ENCODE data around the gene KRT74. TPM values are rescaled to one million over a fixed set of nuclear protein-coding genes. Genes with fewer than 3 reads are reported as not detected.

Gene KRT74
- total and polyA plus RNA-seq, 2 of the 8 experiments (the other 6 are each of a cell fraction or from before 2014, with no cell fraction given): not detected

GRCh38 chr12:52612431-52613383 lies 39.1 kb upstream of the KRT74 start:
- 88% methylated on average over 5 of the region's 5 CpGs; no CpG with 5 or more reads in 1 of the 2 experiments for WGBS, 2 experiments (ENCODE audit: extremely low coverage in 1 of 2, insufficient coverage in 1 of 2, insufficient read length in 1 of 2, insufficient replicate concordance in 2 of 2, low coverage in 1 of 2, low lambda C conversion rate in 2 of 2, missing lambda C conversion rate in 1 of 2)
- Histone ChIP-seq H3K36me3 (ENCODE audit: control insufficient read depth in 2 of 4, insufficient read depth in 4 of 4, low read length in 3 of 4) (no peaks in the 10 kb centered on the region), H3K23ac (ENCODE audit: insufficient read length) (no peak overlapping the region), H2BK20ac (ENCODE audit: low read length) (no peak overlapping the region), H4K5ac (ENCODE audit: insufficient read length, low read depth, low read length) (no peak overlapping the region), H2BK12ac (ENCODE audit: low read depth, low read length) (no peak overlapping the region), H3K23me2 (ENCODE audit: low read depth, low read length) (no peaks in the 10 kb centered on the region), H3K14ac (ENCODE audit: insufficient read length) (no peak overlapping the region), H3K4me2 (ENCODE audit: insufficient read depth in 1 of 2, low read depth in 2 of 2, low read length in 2 of 2) (no peak overlapping the region), H3K18ac (ENCODE audit: extremely low read depth, low read length) (no peak overlapping the region), H3K4ac (replicated peaks; ENCODE audit: insufficient read length, low read depth, low read length) (no peak overlapping the region), H2AK5ac (ENCODE audit: low read depth, low read length) (no peak overlapping the region), H4K91ac (replicated peaks; ENCODE audit: insufficient read length, low read length) (no peak overlapping the region), H3K9me3 (ENCODE audit: insufficient read depth in 2 of 2, low read depth in 1 of 2, low read length in 1 of 2) (no peaks in the 10 kb centered on the region), H3K56ac (replicated peaks; ENCODE audit: insufficient read length, low read depth, low read length) (no peak overlapping the region), H4K20me1 (replicated peaks in 1 of 2; ENCODE audit: control insufficient read depth in 1 of 2, insufficient read depth in 2 of 2, low read length in 2 of 2) (no peaks in the 10 kb centered on the region), H2BK120ac (replicated peaks; ENCODE audit: low read depth, low read length) (no peak overlapping the region), H3K27ac (ENCODE audit: low read depth, low read length) (no peak overlapping the region), H3K79me1 (ENCODE audit: low read depth, low read length) (no peaks in the 10 kb centered on the region), H2BK15ac (ENCODE audit: low read length) (no peak overlapping the region), H3K9ac (replicated peaks in 1 of 4; ENCODE audit: extremely low read depth in 1 of 4, low read depth in 3 of 4, low read length in 3 of 4) (no peak overlapping the region), H3K79me2 (ENCODE audit: control insufficient read depth in 1 of 2, insufficient read depth in 2 of 2, low read length in 2 of 2) (no peaks in the 10 kb centered on the region), H4K8ac (ENCODE audit: extremely low read depth, insufficient read depth, low read length) (no peak overlapping the region), H2BK5ac (ENCODE audit: low read depth, low read length) (no peak overlapping the region), H2AFZ (ENCODE audit: low read length) (no peak overlapping the region), H3K4me1 (replicated peaks in 1 of 4; ENCODE audit: control insufficient read depth in 3 of 4, insufficient read depth in 4 of 4, low read length in 3 of 4) (peaks cover 0 to 3% (median 0%) of the 10 kb centered on the region in 4 experiments; a peak in 1 of 7 replicates), H3K4me3 (ENCODE audit: extremely low read depth in 1 of 4, insufficient read depth in 2 of 4, low read depth in 3 of 4, low read length in 4 of 4) (no peak overlapping the region), H3K27me3 (replicated peaks in 1 of 4; ENCODE audit: control insufficient read depth in 3 of 4, extremely low read depth in 1 of 4, insufficient read depth in 3 of 4, low read length in 3 of 4) (no peaks in the 10 kb centered on the region)
- ChIA-PET POLR2A (ENCODE audit: partially characterized antibody) (no interaction called here), CTCF (ENCODE audit: partially characterized antibody) (interaction anchor here (0.9 to 3.6 kb wide), 9 partner anchors 12 to 272 kb away, joined by 3 to 13 read pairs (median 4); no protein-coding TSS in a partner anchor)
- no peak for DNase-seq (ENCODE audit: low read depth in 1 of 2, low spot score in 2 of 2)
- no peak for TF ChIP-seq BRCA1 (IDR thresholded peaks at IDR 0.05; ENCODE audit: low read depth, low read length)
- no peak for TF ChIP-seq MAX (IDR thresholded peaks at IDR 0.05)
- no peak for TF ChIP-seq SRF (IDR thresholded peaks at IDR 0.05; ENCODE audit: low read depth, low read length)
- no peak for TF ChIP-seq CTCF (IDR thresholded peaks at IDR 0.05; ENCODE audit: control extremely low read depth in 1 of 3, insufficient read depth in 1 of 3, low read depth in 1 of 3, low read length in 3 of 3)
- TF ChIP-seq MAFK (IDR thresholded peaks at IDR 0.05; ENCODE audit: low read depth, low read length): no peak
- no peak for TF ChIP-seq POLR2A (IDR thresholded peaks at IDR 0.05; ENCODE audit: control extremely low read depth in 1 of 2, low read depth in 2 of 2, low read length in 2 of 2)
- no peak for TF ChIP-seq RBBP5 (IDR thresholded peaks at IDR 0.05; ENCODE audit: borderline replicate concordance, low read depth, low read length)
- FAIRE-seq: no peak
